Measurements from ENCODE around the gene NAA50. TPM values are rescaled to one million over a fixed set of nuclear protein-coding genes. Genes with fewer than 3 reads are reported as not detected.
A peak's percentile ranks its signal among the peaks of the same experiment; 100 is the strongest.

Gene NAA50
- total RNA-seq, 1 donor = 169 TPM

DNA sequence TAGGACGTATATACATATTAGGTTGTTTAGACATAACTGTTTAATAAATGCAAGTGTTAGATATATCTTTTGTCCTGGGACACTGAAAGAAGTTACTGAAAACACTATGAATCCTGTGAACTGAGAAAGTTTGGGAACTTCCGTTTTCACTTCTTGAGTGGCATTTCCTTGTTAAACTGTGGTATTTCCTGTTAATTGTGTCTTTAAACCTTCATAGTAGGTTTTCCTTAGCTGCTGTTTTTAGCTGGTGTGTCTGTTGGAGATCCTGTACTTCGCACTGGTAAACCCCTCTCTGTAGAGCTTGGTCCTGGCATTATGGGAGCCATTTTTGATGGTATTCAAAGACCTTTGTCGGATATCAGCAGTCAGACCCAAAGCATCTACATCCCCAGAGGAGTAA lies 37.9 kb upstream of the NAA50 start:
- Histone ChIP-seq H4K20me1 (ENCODE audit: insufficient read depth, low read length) (no peaks in the 10 kb centered on the region), H3K27me3 (ENCODE audit: insufficient read depth, low read length) (no peaks in the 10 kb centered on the region), H3K4me1 (ENCODE audit: insufficient read depth, low read length) (peaks cover 21% of the 10 kb centered on the region), H3K36me3 (ENCODE audit: insufficient read depth, low read length) (peaks cover 15% of the 10 kb centered on the region), H3K4me2 (ENCODE audit: insufficient read depth, low read length) (peak overlapping the region; percentile 47), H3K27ac (ENCODE audit: low read depth, low read length) (peak overlapping the region; percentile 96), H3K9me3 (ENCODE audit: low read depth, low read length) (no peaks in the 10 kb centered on the region), H3K79me2 (ENCODE audit: insufficient read depth, low read length) (no peaks in the 10 kb centered on the region), H2AFZ (ENCODE audit: low read length) (peak overlapping the region; percentile 26), H3K4me3 (ENCODE audit: insufficient read depth, low read length) (no peak overlapping the region)
- TF ChIP-seq, protein P1, sequence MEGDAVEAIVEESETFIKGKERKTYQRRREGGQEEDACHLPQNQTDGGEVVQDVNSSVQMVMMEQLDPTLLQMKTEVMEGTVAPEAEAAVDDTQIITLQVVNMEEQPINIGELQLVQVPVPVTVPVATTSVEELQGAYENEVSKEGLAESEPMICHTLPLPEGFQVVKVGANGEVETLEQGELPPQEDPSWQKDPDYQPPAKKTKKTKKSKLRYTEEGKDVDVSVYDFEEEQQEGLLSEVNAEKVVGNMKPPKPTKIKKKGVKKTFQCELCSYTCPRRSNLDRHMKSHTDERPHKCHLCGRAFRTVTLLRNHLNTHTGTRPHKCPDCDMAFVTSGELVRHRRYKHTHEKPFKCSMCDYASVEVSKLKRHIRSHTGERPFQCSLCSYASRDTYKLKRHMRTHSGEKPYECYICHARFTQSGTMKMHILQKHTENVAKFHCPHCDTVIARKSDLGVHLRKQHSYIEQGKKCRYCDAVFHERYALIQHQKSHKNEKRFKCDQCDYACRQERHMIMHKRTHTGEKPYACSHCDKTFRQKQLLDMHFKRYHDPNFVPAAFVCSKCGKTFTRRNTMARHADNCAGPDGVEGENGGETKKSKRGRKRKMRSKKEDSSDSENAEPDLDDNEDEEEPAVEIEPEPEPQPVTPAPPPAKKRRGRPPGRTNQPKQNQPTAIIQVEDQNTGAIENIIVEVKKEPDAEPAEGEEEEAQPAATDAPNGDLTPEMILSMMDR (IDR thresholded peaks at IDR 0.05; ENCODE audit: extremely low read depth, low read depth, low read length) = no peak
- no peak for DNase-seq (ENCODE audit: insufficient read length, low spot score, missing footprints)

DNA sequence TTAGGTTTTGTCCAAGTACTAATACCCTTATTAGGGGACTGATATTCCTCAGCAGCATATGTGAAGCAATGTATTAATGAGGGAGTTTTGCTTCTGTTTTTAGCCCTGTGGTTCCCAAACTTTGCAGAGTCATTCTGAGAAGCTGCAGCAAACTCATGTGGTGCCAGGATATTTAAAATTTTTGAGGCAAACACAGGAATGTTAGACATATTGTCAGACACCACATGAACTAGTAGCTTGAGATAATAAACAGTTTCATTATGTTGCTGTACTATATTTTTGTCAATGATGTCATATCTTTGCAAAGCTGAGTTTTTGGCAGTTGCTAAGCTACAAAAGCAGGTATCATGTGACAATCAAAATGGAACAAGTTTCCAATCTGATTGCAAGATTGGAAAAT lies 37.4 kb upstream of the NAA50 start:
- Histone ChIP-seq H3K9me3 (ENCODE audit: low read depth, low read length) (no peaks in the 10 kb centered on the region), H2AFZ (ENCODE audit: low read length) (no peak overlapping the region), H3K79me2 (ENCODE audit: insufficient read depth, low read length) (no peaks in the 10 kb centered on the region), H3K4me1 (ENCODE audit: insufficient read depth, low read length) (peaks cover 16% of the 10 kb centered on the region), H3K27me3 (ENCODE audit: insufficient read depth, low read length) (no peaks in the 10 kb centered on the region), H3K36me3 (ENCODE audit: insufficient read depth, low read length) (peaks cover 15% of the 10 kb centered on the region), H3K4me3 (ENCODE audit: insufficient read depth, low read length) (no peak overlapping the region), H3K27ac (ENCODE audit: low read depth, low read length) (peak overlapping the region; percentile 96), H3K4me2 (ENCODE audit: insufficient read depth, low read length) (peak overlapping the region; percentile 54), H4K20me1 (ENCODE audit: insufficient read depth, low read length) (no peaks in the 10 kb centered on the region)
- TF ChIP-seq, protein P1 (IDR thresholded peaks at IDR 0.05; ENCODE audit: extremely low read depth, low read depth, low read length) = no peak
- DNase-seq (ENCODE audit: insufficient read length, low spot score, missing footprints) = peak; percentile 88

DNA sequence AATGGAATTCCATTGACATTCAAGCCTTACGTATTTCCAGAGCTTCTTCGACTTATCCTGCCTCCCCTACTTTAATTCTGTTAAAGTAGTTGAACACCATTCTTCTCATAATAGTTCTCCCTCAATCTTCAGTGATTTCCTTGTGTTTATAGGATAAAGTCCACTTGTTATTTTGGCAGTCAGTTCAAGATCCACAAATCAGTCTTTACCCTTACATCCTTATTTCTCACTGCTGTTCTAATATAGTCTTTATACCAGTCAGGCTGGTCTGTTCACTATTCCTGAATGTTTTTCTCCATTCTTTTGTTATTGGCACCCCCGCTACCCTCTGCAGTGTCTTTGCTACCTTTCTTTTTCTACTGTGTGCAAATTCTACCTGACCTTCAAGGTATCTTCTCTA lies 30.5 kb upstream of the NAA50 start:
- H3K36me3 ChIP-seq (ENCODE audit: insufficient read depth, low read length) = no peaks in the 10 kb centered on the region
- H4K20me1 ChIP-seq (ENCODE audit: insufficient read depth, low read length) = no peaks in the 10 kb centered on the region
- no peak overlapping the region for H3K4me2 ChIP-seq (ENCODE audit: insufficient read depth, low read length)
- no peak overlapping the region for H3K27ac ChIP-seq (ENCODE audit: low read depth, low read length)
- TF ChIP-seq, protein P1 (IDR thresholded peaks at IDR 0.05; ENCODE audit: extremely low read depth, low read depth, low read length) = no peak
- no peaks in the 10 kb centered on the region for H3K9me3 ChIP-seq (ENCODE audit: low read depth, low read length)
- H3K4me1 ChIP-seq (ENCODE audit: insufficient read depth, low read length) = peaks cover 14% of the 10 kb centered on the region
- no peak overlapping the region for H2AFZ ChIP-seq (ENCODE audit: low read length)
- peaks cover 47% of the 10 kb centered on the region for H3K79me2 ChIP-seq (ENCODE audit: insufficient read depth, low read length)
- H3K27me3 ChIP-seq (ENCODE audit: insufficient read depth, low read length) = no peaks in the 10 kb centered on the region
- H3K4me3 ChIP-seq (ENCODE audit: insufficient read depth, low read length) = no peak overlapping the region
- no peak for DNase-seq (ENCODE audit: insufficient read length, low spot score, missing footprints)

DNA sequence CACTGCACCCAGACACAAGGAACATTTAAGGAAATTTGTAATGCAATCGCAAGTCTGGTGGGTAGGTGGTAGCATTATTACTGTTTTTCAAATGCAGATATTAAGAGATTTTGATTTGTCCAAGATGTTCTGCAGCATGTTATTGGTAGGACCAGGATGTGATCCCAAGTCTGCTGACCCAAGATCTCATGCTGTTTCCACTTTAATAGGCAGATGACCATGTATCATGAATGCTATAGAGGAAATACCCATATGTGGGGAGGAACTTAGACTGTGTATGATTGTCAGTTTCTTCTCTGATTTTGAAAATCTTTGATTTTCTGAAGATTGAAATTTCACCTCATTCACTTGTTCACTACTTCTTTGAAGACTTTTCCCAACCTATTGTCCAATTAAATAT lies 29.5 kb upstream of the NAA50 start:
- Histone ChIP-seq H2AFZ (ENCODE audit: low read length) (no peak overlapping the region), H3K27me3 (ENCODE audit: insufficient read depth, low read length) (no peaks in the 10 kb centered on the region), H3K36me3 (ENCODE audit: insufficient read depth, low read length) (no peaks in the 10 kb centered on the region), H4K20me1 (ENCODE audit: insufficient read depth, low read length) (no peaks in the 10 kb centered on the region), H3K4me1 (ENCODE audit: insufficient read depth, low read length) (peaks cover 14% of the 10 kb centered on the region), H3K4me3 (ENCODE audit: insufficient read depth, low read length) (no peak overlapping the region), H3K9me3 (ENCODE audit: low read depth, low read length) (no peaks in the 10 kb centered on the region), H3K79me2 (ENCODE audit: insufficient read depth, low read length) (peaks cover 47% of the 10 kb centered on the region), H3K27ac (ENCODE audit: low read depth, low read length) (no peak overlapping the region), H3K4me2 (ENCODE audit: insufficient read depth, low read length) (no peak overlapping the region)
- no peak for DNase-seq (ENCODE audit: insufficient read length, low spot score, missing footprints)
- TF ChIP-seq, protein P1 (IDR thresholded peaks at IDR 0.05; ENCODE audit: extremely low read depth, low read depth, low read length) = no peak
